Measurements from ENCODE around the gene KY.

GRCh38 chr3:134628884-134629283, 21.9 kb downstream of the KY start:
- TF ChIP-seq CTCF (IDR thresholded peaks at IDR 0.05; ENCODE audit: low read depth, low read length), result no peak
- no peak for TF ChIP-seq MAX (IDR thresholded peaks at IDR 0.05; ENCODE audit: low read depth, low read length)
